Measurements from ENCODE around the gene SCGN.

Gene SCGN

GRCh38 chr6:25637960-25638434, 14.0 kb upstream of the SCGN start:
- DNase-seq (ENCODE audit: low read depth): no peak
- no peak overlapping the region for H3K4me3 ChIP-seq (ENCODE audit: low read depth, low read length)
- TF ChIP-seq, protein P1, sequence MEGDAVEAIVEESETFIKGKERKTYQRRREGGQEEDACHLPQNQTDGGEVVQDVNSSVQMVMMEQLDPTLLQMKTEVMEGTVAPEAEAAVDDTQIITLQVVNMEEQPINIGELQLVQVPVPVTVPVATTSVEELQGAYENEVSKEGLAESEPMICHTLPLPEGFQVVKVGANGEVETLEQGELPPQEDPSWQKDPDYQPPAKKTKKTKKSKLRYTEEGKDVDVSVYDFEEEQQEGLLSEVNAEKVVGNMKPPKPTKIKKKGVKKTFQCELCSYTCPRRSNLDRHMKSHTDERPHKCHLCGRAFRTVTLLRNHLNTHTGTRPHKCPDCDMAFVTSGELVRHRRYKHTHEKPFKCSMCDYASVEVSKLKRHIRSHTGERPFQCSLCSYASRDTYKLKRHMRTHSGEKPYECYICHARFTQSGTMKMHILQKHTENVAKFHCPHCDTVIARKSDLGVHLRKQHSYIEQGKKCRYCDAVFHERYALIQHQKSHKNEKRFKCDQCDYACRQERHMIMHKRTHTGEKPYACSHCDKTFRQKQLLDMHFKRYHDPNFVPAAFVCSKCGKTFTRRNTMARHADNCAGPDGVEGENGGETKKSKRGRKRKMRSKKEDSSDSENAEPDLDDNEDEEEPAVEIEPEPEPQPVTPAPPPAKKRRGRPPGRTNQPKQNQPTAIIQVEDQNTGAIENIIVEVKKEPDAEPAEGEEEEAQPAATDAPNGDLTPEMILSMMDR (IDR thresholded peaks at IDR 0.05; ENCODE audit: low read depth, low read length, missing control alignments): no peak

DNA sequence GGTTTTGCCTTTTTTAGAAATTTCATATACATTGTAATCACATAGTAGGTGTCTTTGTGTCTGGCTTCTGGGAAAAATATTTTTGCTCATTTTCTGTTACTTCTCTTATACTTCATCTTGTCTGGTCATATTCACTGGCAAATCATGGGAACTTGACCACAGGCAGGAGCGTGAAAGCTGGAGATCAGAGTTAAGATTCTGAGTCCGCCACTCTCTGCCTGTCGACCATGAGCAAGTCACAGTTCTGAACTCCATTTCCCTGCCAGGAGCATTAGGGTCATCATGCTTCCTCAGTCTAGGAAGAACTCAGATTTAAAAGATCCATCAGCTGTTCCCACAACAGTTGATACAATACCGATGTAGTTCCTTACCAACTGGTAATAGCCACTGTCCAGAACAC, 12.4 kb upstream of the SCGN start:
- TF ChIP-seq, protein P1 (IDR thresholded peaks at IDR 0.05; ENCODE audit: low read depth, low read length, missing control alignments): no peak
- DNase-seq (ENCODE audit: low read depth): no peak
- no peak overlapping the region for H3K4me3 ChIP-seq (ENCODE audit: low read depth, low read length)

- H3K4me3 ChIP-seq (ENCODE audit: low read depth, low read length): no peak overlapping the region
- DNase-seq (ENCODE audit: low read depth): no peak
- TF ChIP-seq, protein P1 (IDR thresholded peaks at IDR 0.05; ENCODE audit: low read depth, low read length, missing control alignments): no peak
Observed at GRCh38 chr6:25640446-25640845, 11.6 kb upstream of the SCGN start.

DNA sequence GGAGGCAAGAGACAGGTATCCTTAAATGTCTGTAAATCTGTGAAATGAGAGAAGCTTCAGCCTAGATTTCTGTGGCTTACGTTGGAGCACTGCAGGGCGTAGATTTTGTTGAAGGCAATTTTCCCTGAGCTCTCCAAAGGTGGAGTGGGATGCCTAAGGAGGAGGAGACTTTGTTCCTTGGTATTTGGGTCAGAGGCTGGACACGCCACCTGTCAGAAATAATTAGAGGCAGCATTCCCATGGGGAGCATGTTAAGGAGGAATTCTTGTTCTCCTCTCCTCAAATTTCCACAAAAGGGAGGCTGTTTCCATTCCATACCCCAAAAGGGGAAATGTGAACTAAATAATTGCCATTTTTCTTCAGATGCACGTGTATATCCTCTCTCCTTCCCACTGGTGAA, 11.1 kb upstream of the SCGN start:
- no peak overlapping the region for H3K4me3 ChIP-seq (ENCODE audit: low read depth, low read length)
- TF ChIP-seq, protein P1 (IDR thresholded peaks at IDR 0.05; ENCODE audit: low read depth, low read length, missing control alignments): no peak
- DNase-seq (ENCODE audit: low read depth): no peak

DNA sequence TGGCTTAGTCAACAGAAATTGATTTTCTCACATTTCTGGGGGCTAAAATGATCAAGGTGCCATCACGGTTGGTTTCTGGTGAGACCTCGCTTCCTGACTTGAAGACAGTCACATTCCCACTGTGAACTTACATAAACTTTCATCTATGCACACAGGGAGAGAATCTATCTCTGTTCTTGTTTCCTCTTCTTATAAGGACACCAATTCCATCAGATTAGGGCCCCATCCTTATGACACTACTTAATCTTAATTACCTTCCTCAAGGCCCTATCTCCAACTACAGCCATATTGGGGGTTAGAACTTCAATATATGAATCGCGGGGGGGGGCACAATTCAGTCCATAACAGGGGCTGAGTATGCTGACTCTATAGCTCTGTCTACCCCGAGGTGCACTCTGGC, 10.6 kb upstream of the SCGN start:
- no peak for DNase-seq (ENCODE audit: low read depth)
- TF ChIP-seq, protein P1 (IDR thresholded peaks at IDR 0.05; ENCODE audit: low read depth, low read length, missing control alignments): no peak
- no peak overlapping the region for H3K4me3 ChIP-seq (ENCODE audit: low read depth, low read length)

DNA sequence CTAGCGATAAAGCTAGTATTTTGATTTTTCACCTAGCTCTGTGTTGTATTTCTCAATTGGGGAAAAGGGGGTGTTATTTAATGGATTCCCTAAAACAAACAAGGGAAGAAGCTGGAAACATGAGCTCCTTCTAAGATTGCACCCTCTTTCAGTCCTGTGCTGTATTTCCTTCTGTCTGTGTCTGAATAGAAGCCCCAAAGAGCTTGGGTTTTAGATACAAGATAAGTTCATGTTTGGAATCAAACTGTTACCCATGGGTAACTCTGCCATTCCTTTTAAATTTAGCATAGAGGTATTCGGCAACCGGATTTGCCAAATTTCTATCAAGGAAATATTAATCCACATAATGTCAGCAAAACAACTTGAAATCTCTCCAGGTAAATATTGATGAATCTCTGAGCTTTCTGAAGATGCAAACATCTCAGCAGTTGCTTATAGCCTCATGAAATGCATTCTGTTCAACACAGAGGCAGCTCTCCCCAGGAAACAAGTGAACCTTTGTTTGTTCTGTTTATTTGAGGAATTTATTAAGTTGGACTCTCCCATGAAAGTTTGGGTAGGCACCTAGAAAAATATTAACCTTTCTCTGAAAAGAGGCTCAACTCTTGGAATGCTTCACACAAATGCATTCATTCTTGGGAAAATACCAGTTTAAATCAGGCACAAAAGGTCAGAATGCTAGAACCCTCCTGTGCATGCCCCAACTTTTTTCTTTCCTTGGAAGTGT, 9.9 kb upstream of the SCGN start:
- TF ChIP-seq, protein P1 (IDR thresholded peaks at IDR 0.05; ENCODE audit: low read depth, low read length, missing control alignments): no peak
- DNase-seq (ENCODE audit: low read depth): no peak
- H3K4me3 ChIP-seq (ENCODE audit: low read depth, low read length): no peak overlapping the region
